DND-41 (cell line): Measurements from ENCODE around the gene SHISA6.

Source experiments
- CTCF ChIP-seq: IDR thresholded peaks from 2 replicates; pipeline ENCODE4 v1.5.1; 2012; ENCODE audit warnings: borderline replicate concordance, low read length, moderate library complexity, mild to moderate bottlenecking; ENCODE audit not compliant: poor library complexity, severe bottlenecking; ENCODE audit errors: extremely low read depth
- EZH2 ChIP-seq: IDR thresholded peaks from 3 replicates; pipeline ENCODE4 v1.6.1; 2012; ENCODE audit warnings: borderline replicate concordance, low read depth, mild to moderate bottlenecking, moderate library complexity, low read length, inconsistent platforms; ENCODE audit not compliant: severe bottlenecking

- no peak for TF ChIP-seq CTCF
- TF ChIP-seq EZH2, result no peak
Measured at GRCh38 chr17:11353601-11354000, 112.6 kb downstream of the SHISA6 start.
